ENCODE data around the gene HNRNPL.

The HNRNPL gene

GRCh38 chr19:38844093-38844686, 5.6 kb downstream of the HNRNPL start:
- FAIRE-seq (no peak), DNase-seq (ENCODE audit: insufficient read length, low spot score) (no peak)
- TF ChIP-seq POLR2A (IDR thresholded peaks at IDR 0.05; ENCODE audit: low read depth, low read length) = no peak

- FAIRE-seq (no peak), DNase-seq (ENCODE audit: insufficient read length, low spot score) (no peak)
- TF ChIP-seq POLR2A (IDR thresholded peaks at IDR 0.05; ENCODE audit: low read depth, low read length) = no peak
Observed at GRCh38 chr19:38843175-38843758, 6.5 kb downstream of the HNRNPL start.

GRCh38 chr19:38842439-38843174, 7.2 kb downstream of the HNRNPL start:
- DNase-seq (ENCODE audit: insufficient read length, low spot score) (no peak), FAIRE-seq (no peak)
- TF ChIP-seq POLR2A (IDR thresholded peaks at IDR 0.05; ENCODE audit: low read depth, low read length) = no peak

GRCh38 chr19:38841787-38842438, 7.9 kb downstream of the HNRNPL start:
- no peak for TF ChIP-seq POLR2A (IDR thresholded peaks at IDR 0.05; ENCODE audit: low read depth, low read length)
- FAIRE-seq = no peak
- no peak for DNase-seq (ENCODE audit: insufficient read length, low spot score)

GRCh38 chr19:38841180-38841766, 8.5 kb downstream of the HNRNPL start:
- TF ChIP-seq POLR2A (IDR thresholded peaks at IDR 0.05; ENCODE audit: low read depth, low read length) = no peak
- FAIRE-seq (no peak), DNase-seq (ENCODE audit: insufficient read length, low spot score) (no peak)

GRCh38 chr19:38840583-38840968, 9.2 kb downstream of the HNRNPL start:
- no peak for DNase-seq (ENCODE audit: insufficient read length, low spot score)
- no peak for FAIRE-seq

GRCh38 chr19:38839816-38840582, 9.8 kb downstream of the HNRNPL start:
- DNase-seq (ENCODE audit: insufficient read length, low spot score) (no peak), FAIRE-seq (no peak)

More at GRCh38 chr19:38840583-38840968, 9.2 kb downstream of the HNRNPL start:
- no peak for TF ChIP-seq POLR2A (IDR thresholded peaks at IDR 0.05; ENCODE audit: low read depth, low read length)

GRCh38 chr19:38838986-38839761, 10.6 kb downstream of the HNRNPL start:
- TF ChIP-seq POLR2A (IDR thresholded peaks at IDR 0.05; ENCODE audit: low read depth, low read length) = no peak
- DNase-seq (ENCODE audit: insufficient read length, low spot score) = no peak
- no peak for FAIRE-seq

More at GRCh38 chr19:38839816-38840582, 9.8 kb downstream of the HNRNPL start:
- TF ChIP-seq POLR2A (IDR thresholded peaks at IDR 0.05; ENCODE audit: low read depth, low read length) = no peak

GRCh38 chr19:38838208-38838985, 11.4 kb downstream of the HNRNPL start:
- FAIRE-seq = no peak
- DNase-seq (ENCODE audit: insufficient read length, low spot score) = no peak
- no peak for TF ChIP-seq POLR2A (IDR thresholded peaks at IDR 0.05; ENCODE audit: low read depth, low read length)

GRCh38 chr19:38837656-38838121, 12.1 kb downstream of the HNRNPL start:
- TF ChIP-seq POLR2A (IDR thresholded peaks at IDR 0.05; ENCODE audit: low read depth, low read length) = no peak
- DNase-seq (ENCODE audit: insufficient read length, low spot score) (no peak), FAIRE-seq (no peak)

- DNase-seq (ENCODE audit: insufficient read length, low spot score) (no peak), FAIRE-seq (no peak)
- no peak for TF ChIP-seq POLR2A (IDR thresholded peaks at IDR 0.05; ENCODE audit: low read depth, low read length)
Observed at GRCh38 chr19:38836983-38837626, 12.7 kb downstream of the HNRNPL start.
